Measurements from ENCODE around the gene CDH13. TPM values are rescaled to one million over a fixed set of nuclear protein-coding genes. Genes with fewer than 3 reads are reported as not detected.

The CDH13 gene
- total RNA-seq, 2 donors from 2014 or later: 2.9 TPM; not detected in 1

DNA sequence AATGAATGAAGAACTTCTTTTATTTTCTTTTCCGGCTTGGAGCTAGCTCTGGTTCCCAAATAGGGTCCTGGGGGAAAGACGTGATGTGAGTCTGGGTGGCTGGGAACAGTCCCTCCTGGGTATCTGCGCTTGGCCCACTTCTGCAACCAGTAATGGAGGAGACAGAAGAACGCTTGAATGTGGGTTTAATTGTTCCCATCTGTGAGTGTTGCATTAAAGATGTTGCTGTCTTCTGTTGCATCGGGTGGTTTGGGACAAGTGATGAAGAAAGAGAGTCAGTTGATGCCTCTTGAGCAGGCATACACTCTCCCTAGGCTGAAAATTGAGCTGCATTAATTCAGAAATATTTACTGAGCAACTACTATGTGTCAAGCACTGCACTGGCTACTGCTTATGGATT lies 511.1 kb downstream of the CDH13 start:
- no peak for TF ChIP-seq POLR2A (IDR thresholded peaks at IDR 0.05)
- TF ChIP-seq, protein P1, sequence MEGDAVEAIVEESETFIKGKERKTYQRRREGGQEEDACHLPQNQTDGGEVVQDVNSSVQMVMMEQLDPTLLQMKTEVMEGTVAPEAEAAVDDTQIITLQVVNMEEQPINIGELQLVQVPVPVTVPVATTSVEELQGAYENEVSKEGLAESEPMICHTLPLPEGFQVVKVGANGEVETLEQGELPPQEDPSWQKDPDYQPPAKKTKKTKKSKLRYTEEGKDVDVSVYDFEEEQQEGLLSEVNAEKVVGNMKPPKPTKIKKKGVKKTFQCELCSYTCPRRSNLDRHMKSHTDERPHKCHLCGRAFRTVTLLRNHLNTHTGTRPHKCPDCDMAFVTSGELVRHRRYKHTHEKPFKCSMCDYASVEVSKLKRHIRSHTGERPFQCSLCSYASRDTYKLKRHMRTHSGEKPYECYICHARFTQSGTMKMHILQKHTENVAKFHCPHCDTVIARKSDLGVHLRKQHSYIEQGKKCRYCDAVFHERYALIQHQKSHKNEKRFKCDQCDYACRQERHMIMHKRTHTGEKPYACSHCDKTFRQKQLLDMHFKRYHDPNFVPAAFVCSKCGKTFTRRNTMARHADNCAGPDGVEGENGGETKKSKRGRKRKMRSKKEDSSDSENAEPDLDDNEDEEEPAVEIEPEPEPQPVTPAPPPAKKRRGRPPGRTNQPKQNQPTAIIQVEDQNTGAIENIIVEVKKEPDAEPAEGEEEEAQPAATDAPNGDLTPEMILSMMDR (IDR thresholded peaks at IDR 0.05): no peak
- H3K36me3 ChIP-seq (replicated peaks in 1 of 2; ENCODE audit: insufficient read depth in 1 of 2, low read depth in 2 of 2): no peaks in the 10 kb centered on the region
- intact Hi-C loops (cut with DNase I): no loop called here
- no peaks in the 10 kb centered on the region for H3K4me1 ChIP-seq
- no peak for DNase-seq
- no peak overlapping the region for H3K4me3 ChIP-seq
- H3K9me3 ChIP-seq: no peaks in the 10 kb centered on the region
- peak overlapping the region in 1 of 4 donors; percentile 29 for H3K27ac ChIP-seq
- H3K27me3 ChIP-seq: no peaks in the 10 kb centered on the region
- no peak for ATAC-seq
- WGBS, 2 donors: 67 to 72% methylated on average over 5 of the region's 5 CpGs

DNA sequence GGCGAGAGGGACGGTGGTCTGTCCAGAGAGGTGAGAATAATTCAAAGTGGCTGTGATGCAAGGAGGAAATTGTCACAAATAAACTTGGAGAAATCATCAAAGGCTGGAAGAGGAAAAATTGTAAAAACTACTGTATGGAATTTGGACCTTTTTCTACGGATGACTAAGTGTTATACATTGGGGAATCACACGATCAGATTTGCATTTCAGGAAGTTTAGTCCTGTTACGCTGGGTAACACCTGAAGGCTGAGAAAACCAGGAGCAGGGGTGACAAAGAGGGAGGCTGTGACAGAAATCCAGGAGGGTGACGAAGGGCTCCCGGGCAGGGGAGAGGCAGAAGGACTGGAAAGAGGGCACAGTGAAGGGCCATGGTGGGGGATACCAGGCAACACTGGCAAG lies 511.7 kb downstream of the CDH13 start:
- no peaks in the 10 kb centered on the region for H3K9me3 ChIP-seq
- intact Hi-C loops (cut with DNase I): no loop called here
- no peak overlapping the region for H3K27ac ChIP-seq
- ATAC-seq (no peak), DNase-seq (no peak)
- no peaks in the 10 kb centered on the region for H3K36me3 ChIP-seq (replicated peaks in 1 of 2; ENCODE audit: insufficient read depth in 1 of 2, low read depth in 2 of 2)
- TF ChIP-seq, protein P1 (IDR thresholded peaks at IDR 0.05): no peak
- no peak for TF ChIP-seq POLR2A (IDR thresholded peaks at IDR 0.05)
- no peaks in the 10 kb centered on the region for H3K4me1 ChIP-seq
- H3K4me3 ChIP-seq: no peak overlapping the region
- H3K27me3 ChIP-seq: no peaks in the 10 kb centered on the region
- WGBS, 2 donors: 47 to 50% methylated on average over 6 to 7 of the region's 7 CpGs

DNA sequence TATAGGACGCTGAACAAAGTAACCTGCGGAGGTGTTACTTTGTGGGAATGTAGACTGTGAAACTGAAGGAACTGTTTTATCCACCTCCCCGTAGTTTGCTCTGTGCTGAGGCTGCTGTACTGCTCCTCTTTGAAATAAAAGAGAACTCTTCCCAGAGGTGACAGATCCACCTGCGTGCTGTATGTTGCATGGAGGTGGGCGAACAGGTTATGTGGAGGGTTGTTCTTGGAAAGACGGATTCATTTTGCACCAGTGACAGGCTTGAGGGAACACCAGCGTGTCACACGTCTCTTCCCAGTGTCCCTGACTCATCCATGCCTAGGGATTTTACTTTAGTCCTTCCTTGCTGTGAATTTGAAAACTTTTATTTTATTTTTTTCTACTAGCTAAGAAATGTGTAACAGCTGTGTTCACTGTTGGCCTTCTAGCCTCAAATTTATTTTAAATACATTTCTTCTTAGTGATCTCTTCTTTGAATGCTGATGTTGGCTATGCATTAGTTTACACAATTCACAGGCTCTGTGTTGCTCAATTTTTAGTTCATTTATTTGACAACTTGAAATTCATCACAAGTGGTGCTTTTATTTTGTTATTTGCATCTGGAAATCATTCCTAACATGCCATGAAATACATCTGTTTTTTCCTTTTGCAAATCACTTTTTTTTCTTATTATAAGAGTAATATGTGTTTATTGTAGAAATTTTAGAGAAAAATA lies 512.4 kb downstream of the CDH13 start:
- Histone ChIP-seq H3K27ac (no peak overlapping the region), H3K9me3 (no peaks in the 10 kb centered on the region), H3K27me3 (no peaks in the 10 kb centered on the region), H3K36me3 (replicated peaks in 1 of 2; ENCODE audit: insufficient read depth in 1 of 2, low read depth in 2 of 2) (no peaks in the 10 kb centered on the region), H3K4me3 (no peak overlapping the region), H3K4me1 (no peaks in the 10 kb centered on the region)
- intact Hi-C loops (cut with DNase I): no loop called here
- no peak for DNase-seq
- 59 to 78% methylated on average over 8 of the region's 8 CpGs for WGBS, 2 donors
- no peak for ATAC-seq
- no peak for TF ChIP-seq POLR2A (IDR thresholded peaks at IDR 0.05)
- TF ChIP-seq, protein P1 (IDR thresholded peaks at IDR 0.05): no peak

DNA sequence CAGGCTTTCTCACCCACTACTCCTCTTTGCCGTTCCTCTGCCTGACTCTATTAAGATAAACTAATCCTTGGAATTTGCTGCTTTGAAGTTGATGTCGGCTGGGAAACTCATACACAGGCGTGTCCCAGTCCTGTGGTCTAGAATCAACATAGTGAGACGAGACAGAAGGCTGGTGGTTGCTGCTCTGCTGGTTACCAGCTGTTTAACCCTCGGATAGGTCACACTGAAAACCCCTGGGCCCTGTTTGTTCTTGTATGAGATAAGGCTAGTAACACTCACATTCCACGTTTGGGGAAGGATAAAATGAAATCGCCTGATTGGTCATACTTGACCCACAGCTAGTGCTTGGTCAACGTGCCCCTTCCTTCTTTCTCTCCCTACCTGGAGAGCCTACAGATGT lies 517.0 kb downstream of the CDH13 start:
- DNase-seq (no peak), ATAC-seq (no peak)
- Histone ChIP-seq H3K27me3 (no peaks in the 10 kb centered on the region), H3K9me3 (no peaks in the 10 kb centered on the region), H3K4me3 (no peak overlapping the region), H3K27ac (no peak overlapping the region), H3K36me3 (replicated peaks in 1 of 2; ENCODE audit: insufficient read depth in 1 of 2, low read depth in 2 of 2) (no peaks in the 10 kb centered on the region), H3K4me1 (no peaks in the 10 kb centered on the region)
- TF ChIP-seq, protein P1 (IDR thresholded peaks at IDR 0.05): no peak
- WGBS, 2 donors: 19 to 22% methylated on average over 8 of the region's 8 CpGs
- intact Hi-C loops (cut with DNase I): no loop called here

DNA sequence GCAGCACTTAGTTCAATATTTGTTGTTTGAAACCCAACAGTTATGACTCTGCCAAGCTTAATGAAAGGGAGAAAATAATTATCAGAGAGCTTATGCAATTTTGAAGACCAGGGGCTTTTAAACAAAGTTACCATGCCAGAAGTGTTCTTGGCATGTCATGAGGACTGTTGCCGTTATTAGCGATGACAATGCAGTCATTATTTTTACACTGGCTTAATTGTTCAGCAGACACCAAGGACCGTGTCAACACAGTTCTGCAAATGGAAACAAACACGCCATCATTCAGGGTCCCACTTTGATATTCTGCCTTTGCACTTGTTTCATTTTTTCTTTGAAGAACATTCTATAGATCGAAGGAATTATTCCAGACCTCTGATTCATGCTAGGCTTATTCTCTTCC lies 518.5 kb downstream of the CDH13 start:
- no peaks in the 10 kb centered on the region for H3K9me3 ChIP-seq
- H3K36me3 ChIP-seq (replicated peaks in 1 of 2; ENCODE audit: insufficient read depth in 1 of 2, low read depth in 2 of 2): no peaks in the 10 kb centered on the region
- no peak overlapping the region for H3K27ac ChIP-seq
- no peak overlapping the region for H3K4me3 ChIP-seq
- no peak for ATAC-seq
- TF ChIP-seq, protein P1 (IDR thresholded peaks at IDR 0.05): no peak
- TF ChIP-seq POLR2A (IDR thresholded peaks at IDR 0.05): no peak
- WGBS, 2 donors: 53 to 67% methylated on average over 5 of the region's 5 CpGs
- H3K4me1 ChIP-seq: no peaks in the 10 kb centered on the region
- intact Hi-C loops (cut with DNase I): no loop called here
- no peak for DNase-seq
- H3K27me3 ChIP-seq: no peaks in the 10 kb centered on the region

All from body of pancreas (tissue), 4 donors.